OCI-LY7 (cell line): ENCODE data around the gene TNFAIP8L1. TPM values are rescaled to one million over a fixed set of nuclear protein-coding genes. Genes with fewer than 3 reads are reported as not detected.
A peak's percentile ranks its signal among the peaks of the same experiment; 100 is the strongest.

ENCODE experiments used
- BruUV-seq: library from RNA; stranded (reverse); fragments of 400-500 nt; replicated peaks from 2 replicates; lab custom pipeline; 2021; lab: Mats Ljungman, UMichigan
- CTCF ChIA-PET: fragments of 300-600 bp; sonication (Branson Sonifier 250); formaldehyde crosslinking; loops from one replicate; lab custom pipeline; 2022; ENCODE audit warnings: antibody characterized with exemption; ENCODE audit not compliant: unreplicated experiment; lab: Charles Lee
- POLR2A ChIA-PET: fragments of 300-600 bp; sonication (Branson Sonifier 250); formaldehyde crosslinking; loops from one replicate; lab custom pipeline; 2022; ENCODE audit warnings: antibody characterized with exemption; lab: Charles Lee
- DNase-seq: peaks from one replicate; pipeline ENCODE4 v3.0.0-alpha.2; 2015; ENCODE audit warnings: low spot score
- H2AFZ ChIP-seq: fragments of 200-600 bp; sonication (generic), shearing (Covaris generic); 2 replicates; pipeline ENCODE4 v1.6.1; 2014; ENCODE audit warnings: mild to moderate bottlenecking, antibody characterized with exemption, low read length, moderate library complexity
- H3K27ac ChIP-seq: fragments of 200-600 bp; sonication (generic); 2 replicates; pipeline ENCODE4 v1.5.1; 2014; ENCODE audit warnings: mixed run types, low read depth, mild to moderate bottlenecking, moderate library complexity, low read length, inconsistent platforms; ENCODE audit not compliant: poor library complexity, severe bottlenecking
- H3K36me3 ChIP-seq: fragments of 200-600 bp; sonication (generic); 2 replicates; pipeline ENCODE4 v1.6.1; 2014; ENCODE audit warnings: mild to moderate bottlenecking, antibody characterized with exemption, low read length, moderate library complexity, mixed read lengths; ENCODE audit not compliant: insufficient read depth
- H3K4me1 ChIP-seq: fragments of 200-600 bp; sonication (generic); 2 replicates; pipeline ENCODE4 v1.5.1; 2014; ENCODE audit warnings: mild to moderate bottlenecking, low read length; ENCODE audit not compliant: insufficient read depth, poor library complexity, severe bottlenecking
- H3K4me2 ChIP-seq: fragments of 200-600 bp; sonication (generic); 2 replicates; pipeline ENCODE4 v1.6.1; 2014; ENCODE audit warnings: mild to moderate bottlenecking, low read length
- H3K4me3 ChIP-seq: fragments of 200-600 bp; sonication (generic); 2 replicates; pipeline ENCODE4 v1.5.1; 2014; ENCODE audit warnings: mild to moderate bottlenecking, low read depth, low read length; ENCODE audit not compliant: poor library complexity, severe bottlenecking
- H3K79me2 ChIP-seq: fragments of 200-600 bp; sonication (generic); 2 replicates; pipeline ENCODE4 v1.6.1; 2016; ENCODE audit warnings: low read depth, mild to moderate bottlenecking, low read length, moderate library complexity, mixed read lengths; ENCODE audit not compliant: insufficient read depth
- H3K9me2 ChIP-seq: fragments of 200-600 bp; sonication (generic); 2 replicates; pipeline ENCODE4 v1.6.1; 2016; ENCODE audit warnings: mild to moderate bottlenecking, low read length, mixed read lengths; ENCODE audit not compliant: insufficient read depth
- H3K9me3 ChIP-seq: fragments of 200-600 bp; sonication (generic); 2 replicates; pipeline ENCODE4 v1.6.1; 2014; ENCODE audit warnings: mild to moderate bottlenecking, mixed run types, low read length, mixed read lengths
- H4K20me1 ChIP-seq: fragments of 200-600 bp; sonication (generic); 2 replicates; pipeline ENCODE4 v1.6.1; 2014; ENCODE audit warnings: mild to moderate bottlenecking, antibody characterized with exemption, low read length, moderate library complexity, mixed read lengths; ENCODE audit not compliant: insufficient read depth
- CTCF ChIP-seq: fragments of 200-600 bp; sonication (generic); conservative IDR thresholded peaks from 2 replicates; pipeline ENCODE4 v1.5.1; 2014; ENCODE audit warnings: mild to moderate bottlenecking, antibody characterized with exemption, low read length, moderate library complexity, mixed read lengths
- EZH2phosphoT487 ChIP-seq: fragments of 200-600 bp; sonication (generic); IDR thresholded peaks from 2 replicates; pipeline ENCODE4 v1.6.1; 2018; ENCODE audit warnings: low read depth, borderline replicate concordance, mild to moderate bottlenecking, mixed run types, antibody characterized with exemption, low read length, moderate library complexity, mixed read lengths
- intact Hi-C: fragments of 100-400 bp; cut with micrococcal nuclease; formaldehyde crosslinking; loops from one replicate; pipeline ENCODE4 v1.10.0; 2022; ENCODE audit not compliant: unreplicated experiment
- total RNA-seq, 2 experiments: library from RNA; depleted of rRNA in 1 of 2; stranded (reverse); fragments of >200 nt in 1 of 2; shearing (Covaris generic) in 1 of 2; gene quantifications; 2 replicates each; pipeline ENCODE4 v1.2.3, GENCODE V29; 2014 to 2022

Gene TNFAIP8L1
- total RNA-seq, 2 experiments from 2014 or later: 9.0 to 22.7 TPM

GRCh38 chr19:4606181-4606580 is 33.1 kb upstream of the TNFAIP8L1 start:
- H2AFZ ChIP-seq: no peak overlapping the region
- CTCF ChIA-PET: no interaction called here
- H3K4me1 ChIP-seq: peaks cover 8% of the 10 kb centered on the region
- H3K9me2 ChIP-seq: no peaks in the 10 kb centered on the region
- H3K36me3 ChIP-seq: no peaks in the 10 kb centered on the region
- no peak for TF ChIP-seq CTCF
- no peak for TF ChIP-seq EZH2phosphoT487
- intact Hi-C loops: no loop called here
- no peak overlapping the region for H3K4me3 ChIP-seq
- H3K79me2 ChIP-seq: no peaks in the 10 kb centered on the region
- no TSS peak for BruUV-seq
- no peaks in the 10 kb centered on the region for H4K20me1 ChIP-seq
- H3K27ac ChIP-seq: no peak overlapping the region
- no peak for DNase-seq
- H3K9me3 ChIP-seq: no peaks in the 10 kb centered on the region
- no peak overlapping the region for H3K4me2 ChIP-seq
- POLR2A ChIA-PET: interaction anchor here (0.7 kb wide), 1 partner anchor 66 kb away, joined by 3 read pairs; the partner anchor contains the start of gene LRG1

GRCh38 chr19:4606921-4607678 is 32.2 kb upstream of the TNFAIP8L1 start:
- no peak overlapping the region for H2AFZ ChIP-seq
- DNase-seq: no peak
- intact Hi-C loops: no loop called here
- no peak overlapping the region for H3K4me2 ChIP-seq
- peaks cover 8% of the 10 kb centered on the region for H3K4me1 ChIP-seq
- POLR2A ChIA-PET: no interaction called here
- H3K27ac ChIP-seq: no peak overlapping the region
- TF ChIP-seq CTCF: 0 out of 2 replicates have a peak, but pooled peaks have one; percentile 14
- TF ChIP-seq EZH2phosphoT487: no peak
- CTCF ChIA-PET: no interaction called here
- no peaks in the 10 kb centered on the region for H3K9me2 ChIP-seq
- no peaks in the 10 kb centered on the region for H3K36me3 ChIP-seq
- no peak overlapping the region for H3K4me3 ChIP-seq
- no peaks in the 10 kb centered on the region for H3K9me3 ChIP-seq
- no TSS peak for BruUV-seq
- H3K79me2 ChIP-seq: no peaks in the 10 kb centered on the region
- H4K20me1 ChIP-seq: no peaks in the 10 kb centered on the region
